Fibroblast of peridontal ligament (primary cell): Measurements from ENCODE around the gene C4orf50.

Experiments
- DNase-seq: peaks from one replicate; pipeline ENCODE4 v3.0.0-alpha.2; 2010; ENCODE audit errors: extremely low read depth

The C4orf50 gene

GRCh38 chr4:5992828-5993321 lies 25.4 kb downstream of the C4orf50 start:
- DNase-seq = no peak

GRCh38 chr4:5992171-5992827 lies 25.9 kb downstream of the C4orf50 start:
- no peak for DNase-seq

DNA sequence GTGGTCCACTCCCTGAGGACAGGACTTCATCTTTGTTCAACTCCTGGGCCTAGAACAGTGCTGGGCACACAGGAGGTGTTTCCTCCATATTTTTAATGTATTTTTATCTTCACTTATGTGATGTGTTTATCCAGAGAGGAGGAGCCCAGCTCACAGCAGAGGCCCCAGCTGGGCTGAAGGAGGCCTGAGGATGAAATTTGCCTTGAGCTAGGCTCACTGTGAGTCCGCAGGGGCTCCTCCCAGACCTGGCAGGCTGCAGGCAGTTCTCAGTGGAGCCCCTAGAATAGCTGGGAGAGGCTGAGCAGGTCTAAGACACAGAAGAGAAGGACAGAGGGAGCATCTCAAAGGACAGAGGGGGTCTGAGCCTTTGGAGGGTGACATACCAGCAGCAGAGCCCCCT lies 26.8 kb downstream of the C4orf50 start:
- no peak for DNase-seq

DNA sequence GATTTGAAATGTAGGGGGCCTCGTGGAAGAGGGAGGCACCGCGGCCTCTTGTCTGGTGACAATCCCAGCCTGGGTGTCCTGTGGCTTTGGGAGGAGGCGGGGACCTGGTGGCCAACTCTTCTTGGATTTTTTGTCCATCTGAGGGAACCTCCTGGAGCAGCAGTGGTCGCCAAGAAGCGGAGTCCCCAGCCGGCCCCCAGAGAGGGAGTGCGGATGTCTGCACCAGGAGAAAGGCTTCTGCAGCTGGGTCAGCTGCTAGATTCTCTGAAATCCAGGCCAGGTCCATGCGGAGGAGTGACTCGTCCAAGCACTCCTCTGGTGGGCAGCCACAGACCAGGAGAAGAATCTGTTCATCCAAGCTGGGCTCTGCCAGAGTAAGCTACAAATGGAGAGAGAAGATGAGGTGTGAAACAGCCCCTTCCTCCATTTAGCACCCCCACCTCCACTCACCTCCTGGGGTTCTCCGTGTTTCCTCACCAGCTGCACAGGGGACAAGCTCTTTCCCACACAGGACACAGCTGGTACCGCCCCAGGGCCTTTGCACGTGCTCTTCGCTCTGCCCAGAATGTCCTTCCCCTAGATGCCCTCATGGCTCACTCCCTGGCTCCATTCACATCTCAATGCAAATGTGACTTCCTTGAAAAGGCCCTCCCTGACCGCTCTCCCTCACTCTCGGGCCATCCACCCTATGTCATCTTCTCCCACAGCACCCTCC lies 27.6 kb downstream of the C4orf50 start:
- no peak for DNase-seq

DNA sequence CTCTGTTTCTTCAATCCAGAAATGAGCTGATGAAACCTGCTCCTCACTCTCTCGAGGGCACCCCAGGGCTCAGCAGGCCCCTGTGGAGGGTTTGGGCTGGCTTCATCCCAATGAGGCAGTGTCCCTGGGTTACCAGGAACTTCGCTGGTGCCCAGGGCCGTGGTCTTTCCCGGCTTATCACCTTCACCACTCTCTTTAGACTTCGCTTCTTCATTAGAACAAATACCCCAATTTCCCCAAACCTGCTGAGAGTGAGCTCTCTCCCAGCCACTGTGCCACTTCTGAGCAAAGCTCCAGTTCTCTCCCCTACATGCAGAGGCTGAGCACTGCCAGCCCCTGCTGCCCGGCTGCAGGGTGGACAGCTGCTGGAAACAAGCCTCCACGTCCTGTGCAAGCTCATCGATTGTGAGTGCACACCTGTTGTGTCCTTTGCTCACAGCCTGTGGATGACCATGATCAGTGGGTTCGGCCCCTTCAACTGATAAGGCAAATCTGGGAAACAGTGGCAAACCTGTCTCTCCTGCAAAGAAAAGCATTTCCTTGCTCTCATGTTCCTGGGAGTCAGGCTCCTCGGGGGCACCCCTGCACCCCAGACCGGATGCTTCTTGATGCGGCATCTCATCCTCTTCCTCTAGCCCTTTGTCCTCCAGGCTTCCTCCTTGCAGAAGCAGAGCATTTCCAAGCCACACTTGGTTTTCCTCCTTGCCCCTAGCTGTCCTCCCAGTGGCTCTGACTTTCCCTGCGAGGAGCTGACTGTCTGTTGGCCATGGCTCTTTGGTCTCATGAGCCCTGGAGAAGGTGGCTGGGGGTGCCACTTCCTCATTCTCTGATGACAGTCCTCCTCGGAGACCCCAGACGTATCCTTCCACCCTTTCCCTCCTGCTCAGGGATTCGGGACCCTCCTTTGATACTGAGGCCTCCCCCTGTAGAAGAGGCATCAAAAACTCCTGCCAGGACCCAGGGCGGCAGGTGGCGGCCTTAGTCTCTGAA lies 28.7 kb downstream of the C4orf50 start:
- DNase-seq = no peak

GRCh38 chr4:5988086-5988845 lies 30.0 kb downstream of the C4orf50 start:
- DNase-seq = no peak

GRCh38 chr4:5984843-5985242 lies 33.4 kb downstream of the C4orf50 start:
- DNase-seq = no peak

DNA sequence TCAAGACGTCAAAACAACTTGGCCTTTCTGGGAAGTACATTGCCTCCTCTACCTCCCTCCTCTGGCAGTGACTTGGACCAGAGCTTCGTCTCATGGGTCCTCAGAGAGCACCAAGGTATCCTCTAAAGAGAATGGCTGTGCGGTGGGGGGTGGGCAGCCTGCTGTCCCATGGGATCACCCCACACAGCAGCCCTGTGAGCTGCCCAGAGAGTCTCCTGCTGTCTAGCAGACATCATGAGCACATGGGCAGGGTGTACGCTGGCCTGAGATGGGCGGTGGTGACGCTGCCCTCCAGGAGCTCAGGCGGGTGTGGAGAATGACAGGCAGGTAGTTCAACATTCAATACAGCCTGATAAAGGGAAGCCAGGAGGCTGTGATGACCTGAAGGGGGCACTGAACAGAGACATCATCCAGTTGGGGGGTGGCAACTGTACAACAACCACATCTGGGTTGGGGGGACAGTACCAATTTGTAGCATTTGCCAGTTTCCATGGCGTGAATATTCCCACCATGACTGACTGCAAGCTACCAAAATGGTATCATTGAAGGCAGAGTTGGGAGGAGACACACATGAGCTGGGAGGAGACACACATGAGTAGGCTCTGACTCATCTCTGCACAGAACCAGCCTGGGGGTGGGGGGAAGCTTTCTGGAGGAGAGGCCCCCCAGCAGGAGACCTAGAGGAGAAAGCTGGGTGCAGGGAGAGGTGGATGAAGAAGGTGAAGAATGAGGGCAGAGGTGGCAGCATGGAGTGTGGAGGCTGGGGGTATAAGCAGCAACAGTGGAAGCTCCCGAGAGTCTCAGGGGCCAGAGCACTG lies 35.9 kb downstream of the C4orf50 start:
- no peak for DNase-seq

DNA sequence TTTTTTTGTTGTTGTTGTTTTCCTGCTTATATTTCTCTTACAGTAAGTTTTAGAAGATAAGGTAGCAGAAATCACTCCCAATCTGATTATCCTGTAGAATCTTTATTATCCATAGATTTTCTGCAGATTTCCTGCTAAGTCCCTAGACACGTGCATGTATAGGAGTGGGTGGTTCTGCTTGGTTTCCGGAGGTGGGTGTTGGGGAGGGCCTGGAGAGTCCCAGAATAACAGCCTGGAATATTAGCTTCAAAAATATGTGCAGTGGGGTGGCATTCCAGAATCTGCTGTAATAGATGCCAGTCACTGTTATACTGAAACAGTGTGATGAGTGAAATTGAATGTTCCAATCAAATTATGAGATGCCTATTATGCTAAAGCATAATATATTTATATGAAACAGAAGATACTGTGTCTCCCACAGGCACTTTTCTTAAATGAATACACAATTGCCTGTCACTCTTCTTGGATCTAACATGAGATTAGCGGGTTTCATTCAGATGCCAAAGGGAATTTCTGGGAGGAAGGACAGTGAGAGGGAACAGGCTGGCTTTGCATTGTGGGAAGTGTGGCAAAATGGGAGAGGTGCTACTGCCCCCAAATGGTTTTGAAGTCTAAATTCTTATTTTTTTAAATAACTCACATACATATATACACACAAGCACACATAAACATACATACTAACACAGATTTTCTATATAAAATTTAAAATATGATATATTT lies 37.6 kb downstream of the C4orf50 start:
- DNase-seq = no peak

GRCh38 chr4:5979981-5980380 lies 38.2 kb downstream of the C4orf50 start:
- DNase-seq = no peak

DNA sequence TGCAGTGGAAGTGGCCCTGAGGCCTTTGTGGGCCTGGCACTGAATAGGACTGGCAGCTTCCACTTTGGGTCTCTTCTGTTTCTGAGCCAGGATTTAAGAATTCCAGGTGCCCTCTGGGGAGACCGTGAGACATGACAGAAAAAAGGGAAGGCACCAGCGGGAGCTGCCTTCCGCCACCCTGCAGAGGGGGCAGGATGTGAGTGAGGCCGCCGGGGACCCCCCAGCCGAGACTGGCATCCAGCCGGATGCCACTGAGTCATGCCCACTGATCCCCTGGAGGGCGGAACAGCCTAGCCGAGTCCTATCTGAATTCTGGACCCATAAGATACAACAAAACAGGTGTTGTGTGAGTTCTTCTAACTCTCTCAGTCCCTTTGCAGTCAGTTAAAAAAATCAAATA lies 41.3 kb downstream of the C4orf50 start:
- DNase-seq = no peak

DNA sequence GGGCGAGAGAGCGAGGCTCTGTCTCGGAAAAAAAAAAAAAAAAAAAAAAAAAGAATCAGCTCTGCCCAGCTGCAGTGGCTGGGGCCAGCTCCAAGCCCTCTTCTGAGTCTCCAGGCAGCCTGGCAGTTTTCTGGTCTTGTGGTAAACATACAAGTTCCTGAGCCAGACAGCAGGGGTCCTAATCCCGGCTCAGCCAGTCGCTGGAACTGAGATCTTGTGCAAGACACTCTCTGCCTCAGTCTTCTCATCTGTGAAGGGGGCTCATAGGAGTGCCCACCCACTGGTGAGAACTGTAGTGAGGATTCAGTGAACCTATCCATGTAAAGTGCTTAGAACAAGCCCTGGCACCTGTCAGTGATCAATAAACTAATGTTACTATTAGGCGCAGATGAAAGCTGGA lies 41.8 kb downstream of the C4orf50 start:
- no peak for DNase-seq

- no peak for DNase-seq
Observed at GRCh38 chr4:5974321-5974720, 43.9 kb downstream of the C4orf50 start.

GRCh38 chr4:5973486-5974220 lies 44.6 kb downstream of the C4orf50 start:
- DNase-seq = no peak

DNA sequence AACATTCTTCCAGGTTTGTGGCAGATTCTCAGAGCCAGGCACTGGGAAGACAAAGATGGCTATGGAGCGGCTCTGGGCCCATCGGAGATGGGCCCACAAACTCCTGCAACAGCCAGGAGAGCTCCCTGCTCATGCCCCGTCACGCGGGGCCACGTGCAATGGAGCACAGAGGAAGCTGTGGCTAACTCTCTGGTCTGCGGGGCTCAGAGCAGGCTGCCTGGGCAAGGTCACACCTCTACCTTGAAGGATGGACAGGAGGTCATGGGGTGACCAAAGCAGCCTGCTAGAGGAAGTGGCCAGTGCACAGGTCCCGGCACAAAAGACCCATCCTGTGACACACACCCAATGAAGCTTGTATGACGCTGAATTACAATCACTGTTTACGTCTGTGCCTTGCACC lies 45.2 kb downstream of the C4orf50 start:
- DNase-seq = no peak

- no peak for DNase-seq
Observed at GRCh38 chr4:5972571-5972970, 45.7 kb downstream of the C4orf50 start.

GRCh38 chr4:5971078-5971450 lies 47.2 kb downstream of the C4orf50 start:
- no peak for DNase-seq

- DNase-seq = no peak
Observed at GRCh38 chr4:5970381-5971077, 47.7 kb downstream of the C4orf50 start.

- DNase-seq = no peak
Observed at GRCh38 chr4:5969777-5970176, 48.5 kb downstream of the C4orf50 start.
